Neural progenitor cell (in vitro differentiated cells): Measurements from ENCODE around the gene NPTXR. TPM values are rescaled to one million over a fixed set of nuclear protein-coding genes. Genes with fewer than 3 reads are reported as not detected.

Experiments
- DNase-seq: peaks from one replicate; pipeline ENCODE4 v3.0.0-alpha.2; 2016; ENCODE audit warnings: low spot score
- H2AFZ ChIP-seq: fragments of 200-600 bp; sonication (generic); replicated peaks from 2 replicates; pipeline ENCODE4 v1.6.1; 2016; ENCODE audit warnings: antibody characterized with exemption
- H3F3A ChIP-seq: fragments of 200-600 bp; sonication (generic); 2 replicates; pipeline ENCODE4 v1.6.1; 2016; ENCODE audit warnings: antibody characterized with exemption, low read depth
- H3K27ac ChIP-seq: fragments of 200-600 bp; sonication (generic); 2 replicates; pipeline ENCODE4 v1.5.1; 2016; ENCODE audit warnings: mild to moderate bottlenecking
- H3K27me3 ChIP-seq: fragments of 200-600 bp; sonication (generic); 2 replicates; pipeline ENCODE4 v1.6.1; 2016; ENCODE audit warnings: mild to moderate bottlenecking, moderate library complexity
- H3K36me3 ChIP-seq: fragments of 200-600 bp; sonication (generic); 2 replicates; pipeline ENCODE4 v1.5.1; 2016
- H3K4me1 ChIP-seq: fragments of 200-600 bp; sonication (generic); 2 replicates; pipeline ENCODE4 v1.6.1; 2016; ENCODE audit warnings: mixed run types
- H3K4me2 ChIP-seq: fragments of 200-600 bp; sonication (generic); 2 replicates; pipeline ENCODE4 v1.6.1; 2016
- H3K4me3 ChIP-seq: fragments of 200-600 bp; sonication (generic); 2 replicates; pipeline ENCODE4 v1.5.1; 2016
- H3K79me2 ChIP-seq: fragments of 200-600 bp; sonication (generic); 2 replicates; pipeline ENCODE4 v1.6.1; 2016; ENCODE audit warnings: low read depth
- H3K9ac ChIP-seq: fragments of 200-600 bp; sonication (generic); 2 replicates; pipeline ENCODE4 v1.6.1; 2016
- H3K9me3 ChIP-seq: fragments of 200-600 bp; sonication (generic); 2 replicates; pipeline ENCODE4 v1.5.1; 2016; ENCODE audit warnings: low read depth
- H4K20me1 ChIP-seq: fragments of 200-600 bp; sonication (generic); 2 replicates; pipeline ENCODE4 v1.6.1; 2016; ENCODE audit warnings: low read depth
- H3K27ac Mint-ChIP-seq: 3 replicates; pipeline ENCODE4 v1.8.0; 2021; ENCODE audit warnings: mixed read lengths
- H3K27me3 Mint-ChIP-seq: 2 replicates; pipeline ENCODE4 v1.8.0; 2022; ENCODE audit warnings: low read depth, mild to moderate bottlenecking, inconsistent platforms, moderate library complexity, mixed read lengths; ENCODE audit not compliant: insufficient read depth
- H3K36me3 Mint-ChIP-seq: 3 replicates; pipeline ENCODE4 v1.8.0; 2021; ENCODE audit warnings: mixed read lengths
- H3K4me1 Mint-ChIP-seq: 3 replicates; pipeline ENCODE4 v1.8.0; 2021; ENCODE audit warnings: mixed read lengths
- H3K4me3 Mint-ChIP-seq: 3 replicates; pipeline ENCODE4 v1.8.0; 2021; ENCODE audit warnings: mild to moderate bottlenecking, moderate library complexity, mixed read lengths
- H3K9me3 Mint-ChIP-seq: 3 replicates; pipeline ENCODE4 v1.8.0; 2020; ENCODE audit warnings: mixed read lengths
- CTCF ChIP-seq: fragments of 200-600 bp; sonication (generic); IDR thresholded peaks from 2 replicates; pipeline ENCODE4 v1.5.1; 2017; ENCODE audit warnings: antibody characterized with exemption, mild to moderate bottlenecking
- EZH2 ChIP-seq: fragments of 200-600 bp; sonication (generic); IDR thresholded peaks from 2 replicates; pipeline ENCODE4 v1.6.1; 2017; ENCODE audit warnings: antibody characterized with exemption, mild to moderate bottlenecking, moderate library complexity
- EZH2phosphoT487 ChIP-seq: fragments of 200-600 bp; sonication (generic); IDR thresholded peaks from 2 replicates; pipeline ENCODE4 v1.6.1; 2017; ENCODE audit warnings: antibody characterized with exemption
- total RNA-seq: library from RNA; depleted of rRNA; stranded (reverse); fragments of >200 nt; gene quantifications from 2 replicates; pipeline ENCODE4 v1.2.3, GENCODE V29; 2015; ENCODE audit warnings: low replicate concordance

The NPTXR gene
- total RNA-seq, 1 donor from 2014 or later = 0.99 TPM

- H3K4me1 Mint-ChIP-seq = peaks cover 14% of the 10 kb centered on the region
- Histone ChIP-seq H3K4me3 (no peak overlapping the region), H3K27ac (no peak overlapping the region), H3K4me1 (peaks cover 6% of the 10 kb centered on the region), H2AFZ (no peak overlapping the region), H3K36me3 (no peaks in the 10 kb centered on the region), H3K27me3 (no peaks in the 10 kb centered on the region), H3K9ac (no peak overlapping the region), H3K79me2 (peaks cover 4% of the 10 kb centered on the region), H4K20me1 (peaks cover 3% of the 10 kb centered on the region), H3K9me3 (no peaks in the 10 kb centered on the region), H3K4me2 (no peak overlapping the region), H3F3A (no peaks in the 10 kb centered on the region)
- TF ChIP-seq EZH2phosphoT487 (no peak), EZH2 (no peak), CTCF (no peak)
- DNase-seq = no peak
- H3K4me3 Mint-ChIP-seq = no peak overlapping the region
- no peaks in the 10 kb centered on the region for H3K9me3 Mint-ChIP-seq
- peaks cover 5% of the 10 kb centered on the region for H3K27me3 Mint-ChIP-seq
- no peak overlapping the region for H3K27ac Mint-ChIP-seq
- H3K36me3 Mint-ChIP-seq = no peaks in the 10 kb centered on the region
Measured at GRCh38 chr22:38789606-38790005, 54.2 kb downstream of the NPTXR start.

- H3K27me3 Mint-ChIP-seq = peaks cover 3% of the 10 kb centered on the region
- H3K27ac Mint-ChIP-seq = no peak overlapping the region
- no peak overlapping the region for H3K4me2 ChIP-seq
- no peak overlapping the region for H3K4me3 Mint-ChIP-seq
- no peaks in the 10 kb centered on the region for H3K36me3 ChIP-seq
- no peaks in the 10 kb centered on the region for H3K9me3 Mint-ChIP-seq
- H3K9ac ChIP-seq = no peak overlapping the region
- H4K20me1 ChIP-seq = peaks cover 3% of the 10 kb centered on the region
- no peak overlapping the region for H3K4me3 ChIP-seq
- no peaks in the 10 kb centered on the region for H3K36me3 Mint-ChIP-seq
- H3K4me1 Mint-ChIP-seq = peaks cover 10% of the 10 kb centered on the region
- H3K27me3 ChIP-seq = no peaks in the 10 kb centered on the region
- H3K27ac ChIP-seq = no peak overlapping the region
- peaks cover 4% of the 10 kb centered on the region for H3K79me2 ChIP-seq
- H2AFZ ChIP-seq = no peak overlapping the region
- no peaks in the 10 kb centered on the region for H3F3A ChIP-seq
- TF ChIP-seq EZH2phosphoT487 (no peak), EZH2 (no peak), CTCF (no peak)
- no peak for DNase-seq
- H3K4me1 ChIP-seq = peaks cover 6% of the 10 kb centered on the region
- H3K9me3 ChIP-seq = no peaks in the 10 kb centered on the region
Measured at GRCh38 chr22:38788846-38789245, 55.0 kb downstream of the NPTXR start.

GRCh38 chr22:38788021-38788816, 55.6 kb downstream of the NPTXR start:
- Histone ChIP-seq H3K9ac (no peak overlapping the region), H2AFZ (no peak overlapping the region), H3F3A (no peaks in the 10 kb centered on the region), H3K36me3 (no peaks in the 10 kb centered on the region), H3K4me1 (peaks cover 3% of the 10 kb centered on the region), H3K4me2 (no peak overlapping the region), H3K27me3 (no peaks in the 10 kb centered on the region), H3K79me2 (peaks cover under 1% of the 10 kb centered on the region), H3K27ac (no peak overlapping the region), H3K9me3 (no peaks in the 10 kb centered on the region), H3K4me3 (no peak overlapping the region), H4K20me1 (peaks cover 3% of the 10 kb centered on the region)
- TF ChIP-seq EZH2phosphoT487 = no peak
- TF ChIP-seq CTCF = no peak
- TF ChIP-seq EZH2 = no peak
- peaks cover 3% of the 10 kb centered on the region for H3K27me3 Mint-ChIP-seq
- peaks cover 7% of the 10 kb centered on the region for H3K4me1 Mint-ChIP-seq
- no peak overlapping the region for H3K4me3 Mint-ChIP-seq
- no peaks in the 10 kb centered on the region for H3K36me3 Mint-ChIP-seq
- DNase-seq = no peak
- H3K9me3 Mint-ChIP-seq = no peaks in the 10 kb centered on the region
- no peak overlapping the region for H3K27ac Mint-ChIP-seq
